ENCODE data around the gene BLOC1S5. TPM values are rescaled to one million over a fixed set of nuclear protein-coding genes. Genes with fewer than 3 reads are reported as not detected.

The BLOC1S5 gene
- total and polyA plus RNA-seq, 2 experiments from 2014 or later = 10.2 to 10.8 TPM

DNA sequence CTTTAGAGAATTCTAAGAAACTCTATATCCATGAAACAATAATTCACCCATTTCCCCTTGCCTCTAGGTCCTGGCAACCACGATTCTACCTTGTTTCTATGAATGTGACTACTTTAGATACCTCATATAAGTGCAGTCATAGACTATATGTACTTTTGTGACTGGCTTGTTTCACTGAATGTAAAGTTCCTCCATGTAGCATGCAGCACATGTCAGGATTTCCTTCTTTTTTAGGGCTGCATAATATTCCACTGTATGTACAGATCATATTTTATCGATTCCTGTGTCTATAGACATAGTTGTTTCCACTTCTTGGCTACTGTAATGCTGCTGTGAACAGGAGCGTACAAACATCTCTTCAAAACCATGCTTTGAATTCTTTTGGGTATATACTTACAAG is 26.5 kb upstream of the BLOC1S5 start:
- Histone ChIP-seq H3K27me3 (no peaks in the 10 kb centered on the region), H3K4me3 (no peak overlapping the region), H3K4me1 (ENCODE audit: low read depth) (no peaks in the 10 kb centered on the region), H3K36me3 (peaks cover 28% of the 10 kb centered on the region), H3K27ac (no peak overlapping the region), H3K9me3 (ENCODE audit: low read depth) (no peaks in the 10 kb centered on the region)
- TF ChIP-seq, protein P1, sequence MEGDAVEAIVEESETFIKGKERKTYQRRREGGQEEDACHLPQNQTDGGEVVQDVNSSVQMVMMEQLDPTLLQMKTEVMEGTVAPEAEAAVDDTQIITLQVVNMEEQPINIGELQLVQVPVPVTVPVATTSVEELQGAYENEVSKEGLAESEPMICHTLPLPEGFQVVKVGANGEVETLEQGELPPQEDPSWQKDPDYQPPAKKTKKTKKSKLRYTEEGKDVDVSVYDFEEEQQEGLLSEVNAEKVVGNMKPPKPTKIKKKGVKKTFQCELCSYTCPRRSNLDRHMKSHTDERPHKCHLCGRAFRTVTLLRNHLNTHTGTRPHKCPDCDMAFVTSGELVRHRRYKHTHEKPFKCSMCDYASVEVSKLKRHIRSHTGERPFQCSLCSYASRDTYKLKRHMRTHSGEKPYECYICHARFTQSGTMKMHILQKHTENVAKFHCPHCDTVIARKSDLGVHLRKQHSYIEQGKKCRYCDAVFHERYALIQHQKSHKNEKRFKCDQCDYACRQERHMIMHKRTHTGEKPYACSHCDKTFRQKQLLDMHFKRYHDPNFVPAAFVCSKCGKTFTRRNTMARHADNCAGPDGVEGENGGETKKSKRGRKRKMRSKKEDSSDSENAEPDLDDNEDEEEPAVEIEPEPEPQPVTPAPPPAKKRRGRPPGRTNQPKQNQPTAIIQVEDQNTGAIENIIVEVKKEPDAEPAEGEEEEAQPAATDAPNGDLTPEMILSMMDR (IDR thresholded peaks at IDR 0.05; ENCODE audit: low read depth, low read length) = no peak
- DNase-seq (ENCODE audit: low read depth in 1 of 2, low spot score in 1 of 2) = no peak

DNA sequence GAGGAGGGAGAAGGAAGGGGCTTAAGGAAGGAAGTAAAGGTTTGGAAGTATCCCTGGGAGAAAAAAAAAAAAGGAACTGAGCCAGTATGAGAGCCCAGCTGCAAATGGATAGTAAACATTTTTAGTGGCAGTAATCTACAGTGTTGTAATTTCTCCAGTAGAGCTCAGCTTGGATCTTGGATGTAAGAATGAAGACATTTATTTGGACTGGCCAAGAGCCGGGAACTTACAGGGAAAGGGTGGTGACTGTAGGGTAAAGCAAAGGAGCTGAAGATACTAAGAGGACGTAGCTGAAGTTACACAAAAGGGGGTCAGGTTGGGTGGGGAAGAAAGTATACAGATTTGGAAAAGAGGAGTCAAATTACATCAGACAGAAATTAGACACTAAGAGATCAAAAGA is 24.7 kb upstream of the BLOC1S5 start:
- no peak overlapping the region for H3K27ac ChIP-seq
- peaks cover 16% of the 10 kb centered on the region for H3K36me3 ChIP-seq
- DNase-seq (ENCODE audit: low read depth in 1 of 2, low spot score in 1 of 2) = peak in 1 of 2 donors; percentile 29
- H3K4me1 ChIP-seq (ENCODE audit: low read depth) = no peaks in the 10 kb centered on the region
- no peaks in the 10 kb centered on the region for H3K9me3 ChIP-seq (ENCODE audit: low read depth)
- H3K4me3 ChIP-seq = no peak overlapping the region
- no peaks in the 10 kb centered on the region for H3K27me3 ChIP-seq
- TF ChIP-seq, protein P1 (IDR thresholded peaks at IDR 0.05; ENCODE audit: low read depth, low read length) = no peak

DNA sequence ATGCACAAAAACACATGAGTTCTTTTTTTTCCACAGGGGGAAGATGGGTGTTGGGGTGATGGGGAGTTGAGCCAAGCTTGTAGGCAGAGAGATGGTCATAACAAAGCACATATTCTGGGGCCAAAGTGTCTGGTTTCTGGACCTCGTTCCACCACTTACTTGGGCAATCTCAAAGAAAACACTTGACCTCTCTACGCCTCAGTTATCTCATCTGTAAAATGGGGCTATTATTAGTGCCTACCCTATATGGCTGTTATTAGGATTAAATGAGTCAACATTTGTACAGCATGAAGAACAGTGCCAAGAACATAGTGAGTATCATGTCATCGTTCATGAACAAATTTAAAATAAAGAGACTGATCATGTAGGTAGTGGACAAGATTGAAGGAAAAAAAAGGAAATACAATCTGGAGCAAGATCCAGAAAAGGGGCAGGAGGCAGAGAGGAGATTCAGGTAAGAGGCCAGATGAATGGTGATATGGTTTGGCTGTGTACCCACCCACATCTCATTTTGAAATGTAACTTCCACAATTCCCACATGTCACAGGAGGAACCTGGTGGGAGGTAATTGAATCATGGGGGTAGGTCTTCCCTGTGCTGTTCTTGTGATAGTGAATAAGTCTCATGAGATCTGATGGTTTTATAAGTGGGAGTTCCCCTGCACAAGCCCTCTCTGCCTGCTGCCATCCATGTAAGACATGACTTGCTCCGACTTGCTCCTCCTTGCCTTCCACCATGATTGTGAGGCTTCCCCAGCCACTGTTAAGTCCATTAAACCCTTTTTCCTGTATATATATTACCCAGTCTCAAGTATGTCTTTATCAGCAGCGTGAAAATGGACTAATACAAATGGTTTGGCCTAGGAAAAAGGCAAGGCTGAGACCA is 23.9 kb upstream of the BLOC1S5 start:
- no peak for DNase-seq (ENCODE audit: low read depth in 1 of 2, low spot score in 1 of 2)

DNA sequence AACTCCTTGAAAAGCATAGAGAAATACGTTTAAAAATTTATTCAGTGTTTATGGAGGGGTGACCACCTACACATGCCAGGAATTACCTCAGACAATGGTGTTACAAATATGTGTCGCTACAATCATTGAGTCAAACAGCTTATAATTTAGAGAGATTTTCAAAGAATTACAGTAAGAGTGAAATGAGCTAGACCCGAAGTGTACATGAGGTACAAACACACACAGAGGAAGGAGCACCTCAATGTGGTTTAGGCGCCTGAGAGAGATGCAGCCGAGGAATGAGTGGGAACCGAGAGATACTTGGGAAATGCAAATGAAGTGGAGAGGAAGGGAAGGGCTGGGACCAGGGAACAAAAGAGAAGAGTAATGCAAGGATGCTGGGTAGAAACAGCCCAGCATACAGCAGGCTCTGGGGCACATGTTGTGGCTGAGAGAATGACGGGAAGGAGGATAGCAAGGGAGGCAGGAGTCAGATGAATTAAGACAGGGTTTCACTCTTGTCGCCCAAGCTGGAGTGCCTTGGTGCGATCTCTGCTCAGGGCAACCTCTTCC is 22.6 kb upstream of the BLOC1S5 start:
- TF ChIP-seq, protein P1 (IDR thresholded peaks at IDR 0.05; ENCODE audit: low read depth, low read length) = no peak
- no peak overlapping the region for H3K27ac ChIP-seq
- no peaks in the 10 kb centered on the region for H3K27me3 ChIP-seq
- H3K9me3 ChIP-seq (ENCODE audit: low read depth) = no peaks in the 10 kb centered on the region
- no peaks in the 10 kb centered on the region for H3K4me1 ChIP-seq (ENCODE audit: low read depth)
- H3K4me3 ChIP-seq = no peak overlapping the region
- DNase-seq (ENCODE audit: low read depth in 1 of 2, low spot score in 1 of 2) = no peak
- peaks cover 14% of the 10 kb centered on the region for H3K36me3 ChIP-seq

More for the DNA sequence above, 23.9 kb upstream of the BLOC1S5 start:
- H3K4me1 ChIP-seq (ENCODE audit: low read depth) = no peaks in the 10 kb centered on the region
- TF ChIP-seq, protein P1 (IDR thresholded peaks at IDR 0.05; ENCODE audit: low read depth, low read length) = no peak
- H3K27me3 ChIP-seq = no peaks in the 10 kb centered on the region
- H3K9me3 ChIP-seq (ENCODE audit: low read depth) = no peaks in the 10 kb centered on the region
- peaks cover 14% of the 10 kb centered on the region for H3K36me3 ChIP-seq
- H3K4me3 ChIP-seq = no peak overlapping the region
- H3K27ac ChIP-seq = no peak overlapping the region

DNA sequence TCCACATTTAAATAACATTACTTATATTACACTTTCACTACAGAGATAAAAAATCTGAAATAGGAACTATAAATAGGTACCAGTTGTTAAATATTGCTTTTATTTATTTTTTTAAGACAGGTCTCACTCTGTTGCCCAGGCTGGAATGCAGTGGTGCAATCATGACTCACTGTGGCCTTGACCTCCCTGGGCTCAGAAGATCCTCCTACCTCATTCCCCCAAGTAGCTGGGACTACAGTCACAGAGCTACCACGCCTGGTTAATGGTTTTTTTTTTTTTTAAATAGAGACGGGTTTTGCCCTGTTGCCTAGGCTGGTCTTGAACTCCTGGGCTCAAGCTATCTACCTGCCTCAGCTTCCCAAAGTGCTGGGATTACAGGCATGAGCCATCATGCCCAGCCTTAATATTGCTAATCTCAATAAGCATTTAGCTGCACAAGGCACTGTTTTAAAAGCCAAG is 20.9 kb upstream of the BLOC1S5 start:
- H3K36me3 ChIP-seq = peaks cover 9% of the 10 kb centered on the region
- H3K4me3 ChIP-seq = no peak overlapping the region
- H3K9me3 ChIP-seq (ENCODE audit: low read depth) = no peaks in the 10 kb centered on the region
- TF ChIP-seq, protein P1 (IDR thresholded peaks at IDR 0.05; ENCODE audit: low read depth, low read length) = no peak
- no peaks in the 10 kb centered on the region for H3K4me1 ChIP-seq (ENCODE audit: low read depth)
- no peaks in the 10 kb centered on the region for H3K27me3 ChIP-seq
- DNase-seq (ENCODE audit: low read depth in 1 of 2, low spot score in 1 of 2) = peak in 1 of 2 donors; percentile 91
- no peak overlapping the region for H3K27ac ChIP-seq
